GM19023 (cell line): ENCODE data around the gene TBX3.
"Not testable (repeated sequence)": the region's sequence is repeated elsewhere in the genome, so short reads cannot be mapped to it uniquely, and the experiment has no call there.

Experiments
- ATAC-seq: cut with Tn5 transposase; IDR thresholded peaks from one replicate; pipeline ENCODE4 v1.9.1; 2021; ENCODE audit warnings: mild to moderate bottlenecking, moderate library complexity; ENCODE audit not compliant: unreplicated experiment

The TBX3 gene

GRCh38 chr12:114684098-114684869 is at the start of gene TBX3:
TSS of gene TBX3 (minus strand) at chr12:114684175. CDS start at chr12:114683200, 975 bp downstream.
- ATAC-seq: no peak

GRCh38 chr12:114732426-114733030 is 48.6 kb upstream of the TBX3 start:
- ATAC-seq: no peak

GRCh38 chr12:114729731-114730130 is 45.8 kb upstream of the TBX3 start:
- no peak for ATAC-seq

GRCh38 chr12:114726092-114726710 is 42.2 kb upstream of the TBX3 start:
- ATAC-seq: no peak

- ATAC-seq: not testable (repeated sequence)
These were observed 38.2 kb upstream of the TBX3 start for GRCh38 chr12:114722176-114722575.

- ATAC-seq: no peak
These were observed 37.3 kb upstream of the TBX3 start for GRCh38 chr12:114721266-114721665.

GRCh38 chr12:114713466-114714215 is 29.7 kb upstream of the TBX3 start:
- no peak for ATAC-seq

- no peak for ATAC-seq
These were observed 27.7 kb upstream of the TBX3 start for GRCh38 chr12:114711689-114712152.

- ATAC-seq: no peak
These were observed 26.2 kb upstream of the TBX3 start for GRCh38 chr12:114710151-114710550.

GRCh38 chr12:114709112-114709511 is 25.1 kb upstream of the TBX3 start:
- ATAC-seq: no peak

GRCh38 chr12:114708598-114708997 is 24.6 kb upstream of the TBX3 start:
- ATAC-seq: not testable (repeated sequence)

GRCh38 chr12:114704096-114704495 is 20.1 kb upstream of the TBX3 start:
- no peak for ATAC-seq

- no peak for ATAC-seq
These were observed 19.1 kb upstream of the TBX3 start for GRCh38 chr12:114703060-114703493.

GRCh38 chr12:114702462-114702861 is 18.5 kb upstream of the TBX3 start:
- ATAC-seq: no peak

GRCh38 chr12:114701553-114701952 is 17.6 kb upstream of the TBX3 start:
- ATAC-seq: no peak

- ATAC-seq: no peak
These were observed 17.1 kb upstream of the TBX3 start for GRCh38 chr12:114701104-114701414.

- no peak for ATAC-seq
These were observed 16.6 kb upstream of the TBX3 start for GRCh38 chr12:114700392-114701103.

GRCh38 chr12:114698566-114699163 is 14.7 kb upstream of the TBX3 start:
- ATAC-seq: no peak

- ATAC-seq: no peak
These were observed 14.0 kb upstream of the TBX3 start for GRCh38 chr12:114697741-114698565.
